OCI-LY1 (cell line): Measurements from ENCODE around the gene IFTAP.

Experiments used
- CTCF ChIP-seq: fragments of 200-600 bp; sonication (generic), shearing (Covaris generic); IDR thresholded peaks from 2 replicates; pipeline ENCODE4 v1.5.1; 2017; ENCODE audit warnings: mild to moderate bottlenecking, antibody characterized with exemption, low read length, moderate library complexity, mixed read lengths
- EZH2 ChIP-seq: fragments of 200-600 bp; sonication (generic), shearing (Covaris generic); IDR thresholded peaks from 2 replicates; pipeline ENCODE4 v1.8.0; 2017; ENCODE audit warnings: borderline replicate concordance, mixed run types, mild to moderate bottlenecking, antibody characterized with exemption, low read length, moderate library complexity, mixed read lengths

- TF ChIP-seq EZH2 (no peak), CTCF (no peak)
Observed at GRCh38 chr11:36693139-36693843, 99.0 kb downstream of the IFTAP start.
